Pulmonary artery endothelial cell (primary cell): ENCODE measurements around the gene CGRRF1. TPM values are rescaled to one million over a fixed set of nuclear protein-coding genes. Genes with fewer than 3 reads are reported as not detected.

Experiments used
- DNase-seq: peaks from one replicate; pipeline ENCODE4 v3.0.0-alpha.2; 2011; ENCODE audit warnings: low read depth, low spot score
- total RNA-seq: library from RNA; depleted of rRNA; stranded (reverse); fragments of >200 nt; gene quantifications from 2 replicates; pipeline ENCODE4 v1.2.3, GENCODE V29; 2014

The CGRRF1 gene
- total RNA-seq, 1 donor from 2014 or later, result 9.0 TPM

- no peak for DNase-seq
These were observed 28.3 kb downstream of the CGRRF1 start for GRCh38 chr14:54538055-54538454.

- no peak for DNase-seq
These were observed 37.9 kb downstream of the CGRRF1 start for GRCh38 chr14:54547583-54547982.

- DNase-seq, result no peak
These were observed 38.8 kb downstream of the CGRRF1 start for GRCh38 chr14:54548491-54548890.

GRCh38 chr14:54549862-54550261, 40.2 kb downstream of the CGRRF1 start:
- no peak for DNase-seq

- DNase-seq, result no peak
These were observed 40.8 kb downstream of the CGRRF1 start for GRCh38 chr14:54550514-54550913.

- DNase-seq, result no peak
These were observed 44.7 kb downstream of the CGRRF1 start for GRCh38 chr14:54554401-54554800.

- no peak for DNase-seq
These were observed 45.9 kb downstream of the CGRRF1 start for GRCh38 chr14:54555651-54556050.

GRCh38 chr14:54556535-54556934, 46.8 kb downstream of the CGRRF1 start:
- DNase-seq, result no peak

- no peak for DNase-seq
These were observed 52.6 kb downstream of the CGRRF1 start for GRCh38 chr14:54562334-54562733.

GRCh38 chr14:54564071-54564867, 54.6 kb downstream of the CGRRF1 start:
- no peak for DNase-seq

GRCh38 chr14:54564868-54565784, 55.4 kb downstream of the CGRRF1 start:
- no peak for DNase-seq

GRCh38 chr14:54565785-54566409, 56.2 kb downstream of the CGRRF1 start:
- peak; percentile 83 for DNase-seq

GRCh38 chr14:54566410-54567223, 56.9 kb downstream of the CGRRF1 start, which contains the start of gene SAMD4A:
Gene SAMD4A, plus strand, starts transcription at chr14:54567128. Its CDS starts 789 bp downstream, at chr14:54567917.
- peak; percentile 63 for DNase-seq

GRCh38 chr14:54567224-54567638, 57.5 kb downstream of the CGRRF1 start:
- DNase-seq, result no peak

- no peak for DNase-seq
These were observed 58.2 kb downstream of the CGRRF1 start for GRCh38 chr14:54567639-54568561.

- no peak for DNase-seq
These were observed 59.3 kb downstream of the CGRRF1 start for GRCh38 chr14:54568821-54569595.

- no peak for DNase-seq
These were observed 60.3 kb downstream of the CGRRF1 start for GRCh38 chr14:54570047-54570446.

- no peak for DNase-seq
These were observed 61.1 kb downstream of the CGRRF1 start for GRCh38 chr14:54570631-54571415.
